ENCODE results near the gene NPC1L1.

GRCh38 chr7:44557485-44557884, 16.4 kb upstream of the NPC1L1 start:
- TF ChIP-seq POLR2A (IDR thresholded peaks at IDR 0.05; ENCODE audit: borderline replicate concordance, extremely low read depth, insufficient read depth, insufficient read length): no peak
- TF ChIP-seq CTCF (IDR thresholded peaks at IDR 0.05 in 2 of 3, conservative IDR thresholded peaks at IDR 0.05 in 1 of 3; ENCODE audit: borderline replicate concordance in 1 of 3, insufficient read depth in 1 of 3, low read depth in 2 of 3, low read length in 2 of 3): no peak
- TF ChIP-seq CEBPB (IDR thresholded peaks at IDR 0.05; ENCODE audit: low read depth): no peak
- TF ChIP-seq POLR2AphosphoS5 (IDR thresholded peaks at IDR 0.05; ENCODE audit: low read depth, low read length): no peak
- TF ChIP-seq ZFX (IDR thresholded peaks at IDR 0.05): no peak
- TF ChIP-seq EZH2 (IDR thresholded peaks at IDR 0.05): no peak
- TF ChIP-seq SIN3A (IDR thresholded peaks at IDR 0.05; ENCODE audit: low read depth): no peak
- no peak for TF ChIP-seq CBX3 (IDR thresholded peaks at IDR 0.05; ENCODE audit: low read depth)
- TF ChIP-seq SRF (IDR thresholded peaks at IDR 0.05; ENCODE audit: low read depth): no peak
- no peak for TF ChIP-seq ATF3 (IDR thresholded peaks at IDR 0.05)

Data from HCT116 (cell line).